ENCODE results near the gene HNRNPM.
"Not testable (repeated sequence)": the region's sequence is repeated elsewhere in the genome, so short reads cannot be mapped to it uniquely, and the experiment has no call there.

HNRNPM gene

GRCh38 chr19:8513036-8513686 lies 68.4 kb downstream of the HNRNPM start:
- DNase-seq = no peak

GRCh38 chr19:8513687-8514504 lies 69.1 kb downstream of the HNRNPM start, which contains the start of gene ZNF414:
Gene ZNF414, minus strand, starts transcription at chr19:8514167. Its CDS starts 121 bp downstream, at chr19:8514046.
- DNase-seq = peak; percentile 91

GRCh38 chr19:8514505-8515009 lies 69.8 kb downstream of the HNRNPM start:
- DNase-seq = not testable (repeated sequence)

- no peak for DNase-seq
Observed at GRCh38 chr19:8515317-8515716, 70.5 kb downstream of the HNRNPM start.

GRCh38 chr19:8517551-8518442 lies 73.0 kb downstream of the HNRNPM start:
- no peak for DNase-seq

- DNase-seq = no peak
Observed at GRCh38 chr19:8518536-8518935, 73.8 kb downstream of the HNRNPM start.

GRCh38 chr19:8519388-8519787 lies 74.6 kb downstream of the HNRNPM start:
- DNase-seq = no peak

GRCh38 chr19:8525401-8525684 lies 80.6 kb downstream of the HNRNPM start:
- no peak for DNase-seq

GRCh38 chr19:8526345-8527091 lies 81.7 kb downstream of the HNRNPM start:
- DNase-seq = peak; percentile 81

- no peak for DNase-seq
Observed at GRCh38 chr19:8528500-8528899, 83.7 kb downstream of the HNRNPM start.

GRCh38 chr19:8529369-8530006 lies 84.7 kb downstream of the HNRNPM start:
- no peak for DNase-seq

- DNase-seq = no peak
Observed at GRCh38 chr19:8530061-8530679, 85.4 kb downstream of the HNRNPM start.

GRCh38 chr19:8531470-8531869 lies 86.7 kb downstream of the HNRNPM start:
- no peak for DNase-seq

- no peak for DNase-seq
Observed at GRCh38 chr19:8532225-8532624, 87.5 kb downstream of the HNRNPM start.

- DNase-seq = no peak
Observed at GRCh38 chr19:8536282-8536681, 91.5 kb downstream of the HNRNPM start.

- no peak for DNase-seq
Observed at GRCh38 chr19:8537099-8537498, 92.3 kb downstream of the HNRNPM start.

Measured in NCI-H1092 (cell line).